ENCODE data around the gene SELENON. TPM values are rescaled to one million over a fixed set of nuclear protein-coding genes. Genes with fewer than 3 reads are reported as not detected.

SELENON gene
- total and polyA plus RNA-seq, 9 of the 15 experiments (the other 6 are each of a cell fraction or from before 2014, with no cell fraction given) = 0.43 to 26.7 (median 7.0) TPM

GRCh38 chr1:25837262-25837875, 37.4 kb downstream of the SELENON start:
- Histone ChIP-seq H2AFZ (ENCODE audit: low read depth, low read length) (no peak overlapping the region), H3K27me3 (ENCODE audit: control insufficient read depth in 2 of 2, insufficient read depth in 2 of 2, low read length in 2 of 2) (no peaks in the 10 kb centered on the region), H3K9me3 (replicated peaks; ENCODE audit: control insufficient read depth, insufficient read depth, low read depth, low read length) (no peaks in the 10 kb centered on the region), H3K36me3 (ENCODE audit: control insufficient read depth, insufficient read depth, low read length) (peaks cover 65% of the 10 kb centered on the region), H3K4me2 (ENCODE audit: insufficient read depth, low read length) (no peak overlapping the region), H3K27ac (ENCODE audit: extremely low read depth, low read depth, low read length) (no peak overlapping the region), H3K4me1 (replicated peaks in 1 of 2; ENCODE audit: control insufficient read depth in 2 of 2, insufficient read depth in 2 of 2, low read length in 2 of 2) (peaks cover 9 to 10% of the 10 kb centered on the region in 2 experiments; a peak in 4 of 5 replicates), H3K79me2 (ENCODE audit: control insufficient read depth, insufficient read depth, low read length) (peaks cover 82% of the 10 kb centered on the region), H3K4me3 (no peak overlapping the region), H4K20me1 (replicated peaks; ENCODE audit: control insufficient read depth, insufficient read depth, low read length) (peaks cover 10% of the 10 kb centered on the region; the same call in 1 of the 2 replicates), H3K9me1 (ENCODE audit: control insufficient read depth, insufficient read depth, low read length) (no peaks in the 10 kb centered on the region), H3K9ac (ENCODE audit: insufficient read depth in 1 of 2, low read depth in 2 of 2, low read length in 2 of 2) (no peak overlapping the region)
- intact Hi-C loops (cut with micrococcal nuclease) (loop anchor here (2.0 kb wide), 1 partner anchor 57 kb away; no protein-coding TSS in a partner anchor), in situ Hi-C loops (cut with MboI) (no loop called here)
- CTCF ChIA-PET (ENCODE audit: low intra/inter-chr PET ratio) = interaction anchor here (0.9 to 1.6 kb wide), 5 partner anchors 52 to 192 kb away, joined by 3 to 7 read pairs (median 6); no protein-coding TSS in a partner anchor
- TF ChIP-seq CBFA2T3 (IDR thresholded peaks at IDR 0.05) (no peak), ZBTB7A (IDR thresholded peaks at IDR 0.05; ENCODE audit: borderline replicate concordance, control insufficient read depth, low read depth, low read length) (no peak), MYNN (IDR thresholded peaks at IDR 0.05) (no peak), MYNN (CRISPR knock-in tag; IDR thresholded peaks at IDR 0.05) (no peak), ZFX (CRISPR knock-in tag; IDR thresholded peaks at IDR 0.05) (no peak), CTCF (IDR thresholded peaks at IDR 0.05 in 2 of 3, conservative IDR thresholded peaks at IDR 0.05 in 1 of 3; ENCODE audit: insufficient read depth in 2 of 3, low read depth in 1 of 3, low read length in 3 of 3) (peak; percentile 31 to 62 (median 51); a peak in 4 of 6 replicates), SMC3 (conservative IDR thresholded peaks at IDR 0.05; ENCODE audit: insufficient read depth, low read depth, low read length) (0 out of 2 replicates have a peak, but pooled peaks have one; percentile 23), ELF4 (CRISPR knock-in tag; IDR thresholded peaks at IDR 0.05) (no peak), RAD21 (CRISPR knock-in tag; conservative IDR thresholded peaks at IDR 0.05 in 1 of 2, IDR thresholded peaks at IDR 0.05 in 1 of 2) (peak; percentile 31 to 66; a peak in 3 of 4 replicates), SP1 (CRISPR knock-in tag; IDR thresholded peaks at IDR 0.05) (no peak), CBX5 (IDR thresholded peaks at IDR 0.05; ENCODE audit: borderline replicate concordance, low read depth) (no peak), REST (IDR thresholded peaks at IDR 0.05; ENCODE audit: borderline replicate concordance) (peak; percentile 40; the same call in 1 of the 2 replicates), REST (CRISPR knock-in tag; IDR thresholded peaks at IDR 0.05; ENCODE audit: low read depth) (no peak)
- peak; percentile 23 for FAIRE-seq
- BruUV-seq (replicated peaks) = no TSS peak
- POLR2A ChIA-PET = interaction anchor here (0.7 to 1.2 kb wide), 3 partner anchors 9 to 310 kb away, joined by 3 to 6 read pairs (median 6); no protein-coding TSS in a partner anchor
- DNase-seq (ENCODE audit: extremely low read depth in 1 of 4, low spot score in 3 of 4) = no peak
- 89% methylated on average over 1 of the region's 1 CpG for WGBS (ENCODE audit: insufficient coverage, low coverage, missing lambda C conversion rate)
- peak; percentile 67 for ATAC-seq

Data from K562 (cell line).